22Rv1 (cell line): ENCODE measurements around the gene MMP20.

Experiments used
- CTCF ChIP-seq: fragments of 450-650 bp; IDR thresholded peaks from 2 replicates; pipeline ENCODE4 v1.5.1; 2017; ENCODE audit warnings: mild to moderate bottlenecking
- ZFX ChIP-seq: fragments of 450-650 bp; IDR thresholded peaks from 2 replicates; pipeline ENCODE4 v1.6.1; 2017; ENCODE audit warnings: antibody characterized with exemption, borderline replicate concordance

GRCh38 chr11:102603576-102603975 is 21.6 kb downstream of the MMP20 start:
- TF ChIP-seq CTCF (no peak), ZFX (no peak)
